Left hindlimb (tissue), 1 donor: ENCODE measurements around the gene MIDN.
A peak's percentile ranks its signal among the peaks of the same experiment; 100 is the strongest.
"Not testable (repeated sequence)": the region's sequence is repeated elsewhere in the genome, so short reads cannot be mapped to it uniquely, and the experiment has no call there.

Experiments used
- DNase-seq: peaks from one replicate; pipeline ENCODE4 v3.0.0-alpha.2; 2018

The MIDN gene

GRCh38 chr19:1246265-1247087 is 1.9 kb upstream of the MIDN start:
- not testable (repeated sequence) for DNase-seq

- DNase-seq, result peak; percentile 43
These were observed 640 bp upstream of the MIDN start for GRCh38 chr19:1247748-1248138.

GRCh38 chr19:1248786-1249297 is 459 bp downstream of the MIDN start:
- DNase-seq, result peak; percentile 91

- DNase-seq, result peak; percentile 97
These were observed 1.1 kb downstream of the MIDN start for GRCh38 chr19:1249298-1249989.

GRCh38 chr19:1249990-1250436 is 1.6 kb downstream of the MIDN start:
- no peak for DNase-seq

GRCh38 chr19:1250437-1251260 is 2.3 kb downstream of the MIDN start:
- peak; percentile 77 for DNase-seq

GRCh38 chr19:1251330-1252220 is 3.2 kb downstream of the MIDN start:
- peak; percentile 81 for DNase-seq

GRCh38 chr19:1252221-1252820 is 3.9 kb downstream of the MIDN start:
- DNase-seq, result peak; percentile 89

GRCh38 chr19:1252821-1253513 is 4.6 kb downstream of the MIDN start:
- DNase-seq, result peak; percentile 90

GRCh38 chr19:1253514-1254080 is 5.2 kb downstream of the MIDN start:
- DNase-seq, result no peak

- no peak for DNase-seq
These were observed 5.7 kb downstream of the MIDN start for GRCh38 chr19:1254081-1254527.

GRCh38 chr19:1254530-1255185 is 6.3 kb downstream of the MIDN start:
- DNase-seq, result no peak

- no peak for DNase-seq
These were observed 7.1 kb downstream of the MIDN start for GRCh38 chr19:1255186-1256161.

- DNase-seq, result no peak
These were observed 8.5 kb downstream of the MIDN start for GRCh38 chr19:1256646-1257474.

- no peak for DNase-seq
These were observed 9.2 kb downstream of the MIDN start for GRCh38 chr19:1257475-1258162.

- DNase-seq, result no peak
These were observed 9.7 kb downstream of the MIDN start for GRCh38 chr19:1258163-1258492.

GRCh38 chr19:1258707-1259205 is 10.4 kb downstream of the MIDN start:
- DNase-seq, result no peak
